Chondrocyte (in vitro differentiated cells): ENCODE measurements around the gene GLT1D1. TPM values are rescaled to one million over a fixed set of nuclear protein-coding genes. Genes with fewer than 3 reads are reported as not detected.

ENCODE experiments used
- DNase-seq: peaks from one replicate; pipeline ENCODE4 v3.0.0; 2021; ENCODE audit warnings: mixed read lengths, low spot score
- H3K27ac Mint-ChIP-seq: one replicate; pipeline ENCODE4 v1.8.0; 2021; ENCODE audit warnings: mild to moderate bottlenecking, moderate library complexity, mixed read lengths; ENCODE audit not compliant: unreplicated experiment
- H3K27me3 Mint-ChIP-seq: 2 replicates; pipeline ENCODE4 v1.8.0; 2021; ENCODE audit warnings: low read depth, mixed read lengths
- H3K36me3 Mint-ChIP-seq: 2 replicates; pipeline ENCODE4 v1.8.0; 2021; ENCODE audit warnings: low read depth, mixed read lengths
- H3K4me1 Mint-ChIP-seq: 2 replicates; pipeline ENCODE4 v1.8.0; 2021; ENCODE audit warnings: low read depth, mild to moderate bottlenecking, mixed read lengths
- H3K4me3 Mint-ChIP-seq: one replicate; pipeline ENCODE4 v1.8.0; 2021; ENCODE audit warnings: mild to moderate bottlenecking, moderate library complexity, mixed read lengths; ENCODE audit not compliant: unreplicated experiment
- H3K9me3 Mint-ChIP-seq: 2 replicates; pipeline ENCODE4 v1.8.0; 2021; ENCODE audit warnings: low read depth, mixed read lengths
- total RNA-seq: library from RNA; stranded (reverse); gene quantifications from 3 replicates; pipeline ENCODE4 v1.2.1, GENCODE V29; 2021
- TF ChIP-seq, protein P1 (sequence below): fragments of 200-600 bp; sonication (generic); IDR thresholded peaks from 2 replicates; pipeline ENCODE4 v1.5.0; 2021; ENCODE audit warnings: antibody characterized with exemption, mild to moderate bottlenecking, moderate library complexity

The GLT1D1 gene
- total RNA-seq, 1 donor from 2014 or later = 0.22 TPM

DNA sequence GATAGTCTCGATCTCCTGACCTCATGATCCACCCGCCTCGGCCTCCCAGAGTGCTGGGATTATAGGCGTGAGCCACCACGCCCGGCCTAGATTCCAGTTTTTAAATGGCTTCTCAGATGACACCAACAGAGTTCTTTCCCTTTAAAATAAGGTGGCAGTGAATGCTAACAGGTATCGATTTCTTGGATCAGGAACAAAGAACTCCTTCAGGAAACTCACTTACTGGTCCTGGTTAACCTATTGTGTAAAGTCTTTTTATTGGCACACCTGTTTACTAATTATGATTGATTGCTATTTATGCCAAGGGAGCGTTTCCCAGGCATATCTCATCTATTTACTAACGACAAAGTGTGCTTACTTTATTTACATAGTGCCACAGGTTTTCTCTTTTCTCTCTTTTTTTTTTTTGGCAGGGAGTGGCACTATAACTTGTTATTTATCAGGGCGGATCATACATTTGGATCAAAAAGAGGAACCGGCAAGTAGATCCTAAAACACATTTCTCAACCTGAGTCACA is 89.7 kb downstream of the GLT1D1 start:
- Mint-ChIP-seq H3K4me3 (no peak overlapping the region), H3K9me3 (no peaks in the 10 kb centered on the region)

DNA sequence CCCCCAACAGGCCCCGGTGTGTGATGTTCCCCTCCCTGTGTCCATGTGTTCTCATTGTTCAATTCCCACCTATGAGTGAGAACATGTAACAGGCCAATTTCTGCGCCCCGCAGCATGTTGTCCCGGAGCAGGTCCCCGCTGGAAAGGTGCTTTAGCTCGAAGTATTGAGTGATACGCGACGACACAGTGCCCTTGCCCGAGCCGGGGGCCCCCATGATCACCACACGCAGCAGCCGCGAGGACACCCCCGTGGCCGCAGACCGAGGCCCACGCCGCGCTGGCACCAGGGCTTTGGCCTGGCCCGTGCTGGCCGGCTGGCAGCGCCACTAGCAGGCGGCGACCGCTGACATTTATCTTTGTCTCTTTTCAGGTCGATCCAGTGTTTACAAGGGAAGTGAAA is 91.7 kb downstream of the GLT1D1 start:
- TF ChIP-seq, protein P1, sequence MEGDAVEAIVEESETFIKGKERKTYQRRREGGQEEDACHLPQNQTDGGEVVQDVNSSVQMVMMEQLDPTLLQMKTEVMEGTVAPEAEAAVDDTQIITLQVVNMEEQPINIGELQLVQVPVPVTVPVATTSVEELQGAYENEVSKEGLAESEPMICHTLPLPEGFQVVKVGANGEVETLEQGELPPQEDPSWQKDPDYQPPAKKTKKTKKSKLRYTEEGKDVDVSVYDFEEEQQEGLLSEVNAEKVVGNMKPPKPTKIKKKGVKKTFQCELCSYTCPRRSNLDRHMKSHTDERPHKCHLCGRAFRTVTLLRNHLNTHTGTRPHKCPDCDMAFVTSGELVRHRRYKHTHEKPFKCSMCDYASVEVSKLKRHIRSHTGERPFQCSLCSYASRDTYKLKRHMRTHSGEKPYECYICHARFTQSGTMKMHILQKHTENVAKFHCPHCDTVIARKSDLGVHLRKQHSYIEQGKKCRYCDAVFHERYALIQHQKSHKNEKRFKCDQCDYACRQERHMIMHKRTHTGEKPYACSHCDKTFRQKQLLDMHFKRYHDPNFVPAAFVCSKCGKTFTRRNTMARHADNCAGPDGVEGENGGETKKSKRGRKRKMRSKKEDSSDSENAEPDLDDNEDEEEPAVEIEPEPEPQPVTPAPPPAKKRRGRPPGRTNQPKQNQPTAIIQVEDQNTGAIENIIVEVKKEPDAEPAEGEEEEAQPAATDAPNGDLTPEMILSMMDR = no peak
- no peaks in the 10 kb centered on the region for H3K36me3 Mint-ChIP-seq
- no peaks in the 10 kb centered on the region for H3K9me3 Mint-ChIP-seq
- no peaks in the 10 kb centered on the region for H3K4me1 Mint-ChIP-seq
- H3K27ac Mint-ChIP-seq = no peak overlapping the region
- H3K27me3 Mint-ChIP-seq = no peaks in the 10 kb centered on the region
- no peak for DNase-seq
- H3K4me3 Mint-ChIP-seq = no peak overlapping the region

More for the DNA sequence above, 89.7 kb downstream of the GLT1D1 start:
- no peaks in the 10 kb centered on the region for H3K27me3 Mint-ChIP-seq
- TF ChIP-seq, protein P1 = no peak
- H3K27ac Mint-ChIP-seq = no peak overlapping the region
- no peak for DNase-seq
- H3K4me1 Mint-ChIP-seq = no peaks in the 10 kb centered on the region
- no peaks in the 10 kb centered on the region for H3K36me3 Mint-ChIP-seq

DNA sequence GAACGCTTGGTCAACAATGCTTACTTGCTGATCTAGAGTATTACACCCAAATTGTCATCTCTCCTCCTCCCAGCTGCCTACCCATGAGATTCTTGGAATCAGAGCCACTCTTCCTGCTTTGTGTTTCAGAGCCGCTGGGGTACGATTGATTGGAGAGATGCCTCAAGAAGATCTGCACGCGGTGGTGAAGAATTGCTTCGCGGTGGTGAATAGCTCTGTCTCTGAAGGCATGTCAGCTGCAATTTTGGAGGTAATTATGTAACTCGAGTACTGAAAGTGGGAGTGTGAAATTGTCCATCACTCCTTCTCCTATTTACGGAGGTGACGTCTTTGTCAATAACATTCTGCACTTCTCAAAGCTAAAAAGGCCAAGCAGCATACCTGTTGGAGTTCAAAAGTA is 93.9 kb downstream of the GLT1D1 start:
- no peaks in the 10 kb centered on the region for H3K27me3 Mint-ChIP-seq
- TF ChIP-seq, protein P1 = no peak
- H3K4me3 Mint-ChIP-seq = no peak overlapping the region
- no peaks in the 10 kb centered on the region for H3K36me3 Mint-ChIP-seq
- no peaks in the 10 kb centered on the region for H3K9me3 Mint-ChIP-seq
- H3K4me1 Mint-ChIP-seq = no peaks in the 10 kb centered on the region
- no peak for DNase-seq
- no peak overlapping the region for H3K27ac Mint-ChIP-seq

DNA sequence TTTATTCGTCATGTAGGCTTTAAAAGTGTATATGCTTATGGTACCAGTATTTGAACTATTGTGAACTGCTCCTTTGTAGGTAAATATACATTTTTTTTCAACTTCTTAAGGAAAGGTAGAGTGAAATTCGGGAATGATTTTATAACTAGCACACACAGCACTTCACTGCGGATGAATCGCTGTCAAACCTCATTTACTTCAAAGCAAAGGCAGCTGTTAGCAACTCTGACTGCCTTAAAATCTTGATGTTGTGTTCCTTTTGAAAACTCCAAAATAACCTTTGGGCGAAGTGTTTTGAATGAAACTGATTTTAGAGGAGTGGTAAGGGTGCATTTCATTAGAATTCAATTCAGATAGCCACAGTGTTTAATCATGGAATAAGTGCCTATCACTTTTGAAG is 95.8 kb downstream of the GLT1D1 start:
- no peaks in the 10 kb centered on the region for H3K27me3 Mint-ChIP-seq
- no peak for DNase-seq
- no peak overlapping the region for H3K27ac Mint-ChIP-seq
- no peaks in the 10 kb centered on the region for H3K36me3 Mint-ChIP-seq
- TF ChIP-seq, protein P1 = no peak
- no peaks in the 10 kb centered on the region for H3K4me1 Mint-ChIP-seq
- H3K4me3 Mint-ChIP-seq = no peak overlapping the region
- no peaks in the 10 kb centered on the region for H3K9me3 Mint-ChIP-seq

DNA sequence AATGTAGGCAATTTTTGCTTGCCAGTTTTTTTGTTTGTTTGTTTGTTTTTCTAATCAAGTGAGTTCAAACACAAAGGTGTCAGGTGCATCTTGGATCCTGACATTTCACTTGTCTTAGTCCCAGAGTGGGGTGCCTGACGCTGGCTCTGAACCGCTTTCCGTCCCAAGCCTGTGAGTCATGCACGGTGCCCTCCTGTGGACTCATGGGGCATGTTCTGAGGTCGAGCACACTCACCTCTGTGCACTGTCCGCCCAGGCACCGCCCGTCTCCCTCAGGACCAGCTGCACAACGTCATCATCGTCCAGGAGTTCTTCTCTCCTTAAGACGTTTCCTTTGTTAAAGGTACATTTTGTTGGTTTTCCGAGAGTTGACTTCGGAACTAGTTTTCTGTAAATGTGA is 98.2 kb downstream of the GLT1D1 start:
- no peaks in the 10 kb centered on the region for H3K36me3 Mint-ChIP-seq
- H3K4me3 Mint-ChIP-seq = no peak overlapping the region
- H3K9me3 Mint-ChIP-seq = peaks cover 4% of the 10 kb centered on the region
- H3K27ac Mint-ChIP-seq = no peak overlapping the region
- DNase-seq = no peak
- TF ChIP-seq, protein P1 = no peak
- no peaks in the 10 kb centered on the region for H3K4me1 Mint-ChIP-seq
- H3K27me3 Mint-ChIP-seq = peaks cover 2% of the 10 kb centered on the region
